K562 (cell line): ENCODE measurements around the gene FAM227A. TPM values are rescaled to one million over a fixed set of nuclear protein-coding genes. Genes with fewer than 3 reads are reported as not detected.

Source experiments
- CBX1 ChIP-seq: sonication (generic); IDR thresholded peaks from 2 replicates; pipeline ENCODE4 v1.6.1; 2016; ENCODE audit warnings: antibody characterized with exemption, low read depth, mild to moderate bottlenecking
- CBX3 ChIP-seq, 2 experiments: IDR thresholded peaks; 1 replicate in 1 of 2; 2 replicates in 1 of 2; pipeline ENCODE4 v1.6.1; 2012; ENCODE audit warnings: inconsistent platforms in 2 of 2, low read length in 2 of 2, borderline replicate concordance in 1 of 2, control low read depth in 1 of 2
- CBX8 ChIP-seq: fragments of 200-600 bp; sonication (generic); IDR thresholded peaks from 2 replicates; pipeline ENCODE4 v1.6.1; 2012; ENCODE audit warnings: borderline replicate concordance, mixed run types, low read depth, mild to moderate bottlenecking, moderate library complexity, mixed read lengths, low read length, control low read depth, inconsistent platforms; ENCODE audit not compliant: poor library complexity, severe bottlenecking; ENCODE audit errors: extremely low read depth
- CEBPG ChIP-seq, 3 experiments: fragments of 200-800 bp in 1 of 3; sonication (Bioruptor generic) in 1 of 3; sonication (generic) in 1 of 3; formaldehyde crosslinking in 1 of 3; IDR thresholded peaks in 2 of 3; conservative IDR thresholded peaks in 1 of 3; 2 replicates each; pipeline versions ENCODE4 v1.6.1 to v1.8.0; 2016 to 2022; ENCODE audit warnings: missing compliant biosample characterization in 2 of 3, missing genetic modification characterization in 2 of 3, mild to moderate bottlenecking in 1 of 3, missing genetic modification reagents in 1 of 3
- CHCHD3 ChIP-seq: fragments of 250-450 bp; sonication (Bioruptor Pico); IDR thresholded peaks from 2 replicates; pipeline ENCODE4 v2.1.2; 2022; ENCODE audit warnings: mild to moderate bottlenecking
- E2F3 ChIP-seq: fragments of 250-450 bp; sonication (Bioruptor Pico); IDR thresholded peaks from 2 replicates; pipeline ENCODE4 v1.4.0; 2020; ENCODE audit warnings: mild to moderate bottlenecking
- EGR1 ChIP-seq: fragments of 450-650 bp; conservative IDR thresholded peaks from 2 replicates; pipeline ENCODE4 v1.6.1; 2017; ENCODE audit warnings: mild to moderate bottlenecking
- EP300 ChIP-seq: IDR thresholded peaks from 2 replicates; pipeline ENCODE4 v1.6.1; 2012; ENCODE audit warnings: low read length, improper control_type of control experiment
- EP400 ChIP-seq: fragments of 450-650 bp; IDR thresholded peaks from 2 replicates; pipeline ENCODE4 v1.6.1; 2017; ENCODE audit warnings: antibody characterized with exemption, mild to moderate bottlenecking, moderate library complexity
- EZH2 ChIP-seq: IDR thresholded peaks from 2 replicates; pipeline ENCODE4 v1.6.1; 2012; ENCODE audit warnings: low read depth, mild to moderate bottlenecking, inconsistent platforms, low read length, borderline replicate concordance
- FIP1L1 ChIP-seq: fragments of 200-400 bp; formaldehyde crosslinking; IDR thresholded peaks from 2 replicates; pipeline ENCODE4 v1.6.1; 2018; ENCODE audit warnings: mild to moderate bottlenecking, low read depth, low read length; ENCODE audit not compliant: poor library complexity, severe bottlenecking
- FOS ChIP-seq: IDR thresholded peaks from 3 replicates; pipeline ENCODE4 v1.6.1; 2011; ENCODE audit not compliant: insufficient read length; ENCODE audit errors: extremely low read depth
- NFIX ChIP-seq: fragments of 250-450 bp; sonication (Bioruptor Pico); IDR thresholded peaks from 2 replicates; pipeline ENCODE4 v1.4.0; 2020; ENCODE audit warnings: low read depth, mild to moderate bottlenecking, moderate library complexity
- NRF1 ChIP-seq, 2 experiments: fragments of 450-650 bp; IDR thresholded peaks in 1 of 2; conservative IDR thresholded peaks in 1 of 2; 2 replicates each; pipeline ENCODE4 v1.6.1; 2014; ENCODE audit warnings: mild to moderate bottlenecking in 2 of 2
- NUFIP1 ChIP-seq: fragments of 450-650 bp; IDR thresholded peaks from 2 replicates; pipeline ENCODE4 v1.6.1; 2018; ENCODE audit not compliant: partially characterized antibody
- PHF20 ChIP-seq: fragments of 450-650 bp; IDR thresholded peaks from 2 replicates; pipeline ENCODE4 v1.6.1; 2018; ENCODE audit not compliant: partially characterized antibody
- PML ChIP-seq: IDR thresholded peaks from 2 replicates; pipeline ENCODE4 v1.6.1; 2012; ENCODE audit warnings: low read length, inconsistent platforms
- SMAD1 ChIP-seq: fragments of 150-350 bp; IDR thresholded peaks from 2 replicates; pipeline ENCODE4 v1.6.1; 2014; ENCODE audit warnings: low read length, low read depth; ENCODE audit not compliant: partially characterized antibody
- SMAD4 ChIP-seq: fragments of 250-450 bp; sonication (Bioruptor Pico); conservative IDR thresholded peaks from 2 replicates; pipeline ENCODE4 v1.8.0; 2021; ENCODE audit warnings: inconsistent platforms, mild to moderate bottlenecking, moderate library complexity
- SMARCB1 ChIP-seq: IDR thresholded peaks from 2 replicates; pipeline ENCODE4 v1.6.1; 2011; ENCODE audit warnings: improper control_type of control experiment, low read depth; ENCODE audit not compliant: insufficient read length
- SOX6 ChIP-seq: fragments of 450-650 bp; IDR thresholded peaks from 2 replicates; pipeline ENCODE4 v1.6.1; 2014; ENCODE audit warnings: mild to moderate bottlenecking
- TAF1 ChIP-seq: IDR thresholded peaks from 2 replicates; pipeline ENCODE4 v1.6.1; 2011; ENCODE audit warnings: mild to moderate bottlenecking, low read length, moderate library complexity; ENCODE audit not compliant: insufficient read depth, control insufficient read depth, severe bottlenecking; ENCODE audit errors: extremely low read depth
- TEAD4 ChIP-seq, 2 experiments: sonication (generic) in 1 of 2; formaldehyde crosslinking in 1 of 2; IDR thresholded peaks; 2 replicates each; pipeline versions ENCODE4 v1.6.1 to v1.8.0; 2012 to 2022; ENCODE audit warnings: borderline replicate concordance in 1 of 2, inconsistent platforms in 1 of 2, low read length in 1 of 2, mild to moderate bottlenecking in 1 of 2, missing genetic modification reagents in 1 of 2
- TFAM ChIP-seq: fragments of 250-450 bp; sonication (Bioruptor Pico); conservative IDR thresholded peaks from 2 replicates; pipeline ENCODE4 v1.5.0; 2021; ENCODE audit warnings: mild to moderate bottlenecking, moderate library complexity
- TFAP4 ChIP-seq: sonication (generic); formaldehyde crosslinking; IDR thresholded peaks from 2 replicates; pipeline ENCODE4 v1.8.0; 2022; ENCODE audit warnings: missing genetic modification reagents, mild to moderate bottlenecking, moderate library complexity, borderline replicate concordance
- TRIM24 ChIP-seq, 2 experiments: fragments of 450-650 bp; IDR thresholded peaks; 2 replicates each; pipeline ENCODE4 v1.6.1; 2016
- ZFP36 ChIP-seq: fragments of 150-350 bp; IDR thresholded peaks from 2 replicates; pipeline ENCODE4 v1.6.1; 2018; ENCODE audit warnings: low read length, low read depth; ENCODE audit not compliant: partially characterized antibody
- ZNF77 ChIP-seq: fragments of 250-450 bp; sonication (Bioruptor Pico); IDR thresholded peaks from 2 replicates; pipeline ENCODE4 v1.5.0; 2020
- polyA plus RNA-seq, 8 experiments: library from polyadenylated mRNA; depleted of rRNA in 4 of 8; stranded (reverse) in 5 of 8; unstranded in 3 of 8; fragments of >200 nt; fragmentation: Nextera tagmentation in 2 of 8; fragmentation: Illumina TruSeq in 1 of 8; extraction: Ambion mirVana in 2 of 8; extraction: Trizol in 1 of 8; gene quantifications; 2 replicates each; pipeline versions ENCODE4 v1.2.1 to v1.2.3, GENCODE V29; 2011 to 2014; ENCODE audit warnings: inconsistent platforms in 1 of 8, missing spikeins in 1 of 8
- total RNA-seq, 7 experiments: library from RNA; depleted of rRNA in 6 of 7; stranded (reverse); fragments of >200 nt in 6 of 7; fragmentation: Illumina TruSeq in 2 of 7; extraction: Trizol in 2 of 7; gene quantifications; 2 replicates each; pipeline versions ENCODE4 v1.2.1 to v1.2.3, GENCODE V29; 2011 to 2021; ENCODE audit warnings: low replicate concordance in 1 of 7

The FAM227A gene
- total and polyA plus RNA-seq, 9 of the 15 experiments (the other 6 are each of a cell fraction or from before 2014, with no cell fraction given), result 0.10 to 2.2 (median 0.83) TPM

- TF ChIP-seq CBX1 (no peak), CHCHD3 (CRISPR knock-in tag) (no peak), ZFP36 (no peak), SOX6 (peak; percentile 8; the same call in 1 of the 2 replicates), TEAD4 (IDR thresholded peaks at IDR 0.05; ENCODE audit: low read length) (peak; percentile 38; the same call in 1 of the 2 replicates), TEAD4 (CRISPR knock-in tag; IDR thresholded peaks at IDR 0.05; ENCODE audit: borderline replicate concordance) (no peak), EP400 (peak; percentile 51), EP300 (0 out of 2 replicates have a peak, but pooled peaks have one; percentile 51), SMARCB1 (no peak), NRF1 (conservative IDR thresholded peaks at IDR 0.05 in 1 of 2, IDR thresholded peaks at IDR 0.05 in 1 of 2) (peak; percentile 71 to 77), EZH2 (no peak), CEBPG (CRISPR knock-in tag; IDR thresholded peaks at IDR 0.05) (no peak; the same call in 1 of the 2 replicates), CEBPG (tag; conservative IDR thresholded peaks at IDR 0.05 in 1 of 2, IDR thresholded peaks at IDR 0.05 in 1 of 2) (peak in 1 of 2 experiments; percentile 34; a peak in 1 of 4 replicates), EGR1 (peak; percentile 77), CBX8 (no peak), PHF20 (no peak), TAF1 (peak; percentile 82), NUFIP1 (no peak), TFAP4 (peak; percentile 66), E2F3 (CRISPR knock-in tag) (no peak), ZNF77 (no peak), FOS (peak; percentile 93), SMAD1 (peak; percentile 8), SMAD4 (CRISPR knock-in tag) (0 out of 2 replicates have a peak, but pooled peaks have one; percentile 15), TFAM (CRISPR knock-in tag) (no peak), TRIM24 (IDR thresholded peaks at IDR 0.05) (no peak), CBX3 (IDR thresholded peaks at IDR 0.05; ENCODE audit: borderline replicate concordance in 1 of 2, low read length in 2 of 2) (no peak; a peak in 1 of 3 replicates), FIP1L1 (no peak), NFIX (CRISPR knock-in tag) (no peak), PML (peak; percentile 41; the same call in 1 of the 2 replicates)
Observed at GRCh38 chr22:38705235-38706100, 49.3 kb upstream of the FAM227A start, which contains the start of gene GTPBP1 (continued).
